GM12878 (cell line): ENCODE measurements around the gene PLA2G3.

ENCODE experiments used
- BRCA1 ChIP-seq: IDR thresholded peaks from 2 replicates; pipeline ENCODE4 v1.6.1; 2011; ENCODE audit warnings: low read depth, low read length, improper control_type of control experiment
- CBX5 ChIP-seq: sonication (generic); IDR thresholded peaks from 2 replicates; pipeline ENCODE4 v1.6.1; 2016; ENCODE audit warnings: low read depth, moderate library complexity, mild to moderate bottlenecking, inconsistent platforms
- CEBPB ChIP-seq, 2 experiments: fragments of 150-350 bp in 1 of 2; IDR thresholded peaks; 2 replicates each; pipeline ENCODE4 v1.6.1; 2012 to 2014; ENCODE audit warnings: low read depth in 2 of 2, low read length in 2 of 2, borderline replicate concordance in 1 of 2, inconsistent platforms in 1 of 2
- EP300 ChIP-seq, 2 experiments: fragments of 150-350 bp in 1 of 2; IDR thresholded peaks; 2 replicates each; pipeline ENCODE4 v1.6.1; 2011 to 2012; ENCODE audit warnings: low read depth in 2 of 2, low read length in 2 of 2, borderline replicate concordance in 1 of 2, improper control_type of control experiment in 1 of 2, inconsistent platforms in 1 of 2; ENCODE audit not compliant: control insufficient read depth in 1 of 2
- MYC ChIP-seq: IDR thresholded peaks from 2 replicates; pipeline ENCODE4 v1.6.1; 2011; ENCODE audit warnings: mild to moderate bottlenecking, low read length, moderate library complexity, inconsistent platforms; ENCODE audit not compliant: insufficient read depth, insufficient replicate concordance, insufficient read length, severe bottlenecking
- RAD21 ChIP-seq: IDR thresholded peaks from 2 replicates; pipeline ENCODE4 v1.6.1; 2011; ENCODE audit warnings: mild to moderate bottlenecking, low read depth, low read length, moderate library complexity; ENCODE audit not compliant: insufficient read depth
- TAF1 ChIP-seq: IDR thresholded peaks from 2 replicates; pipeline ENCODE4 v1.6.1; 2011; ENCODE audit warnings: mild to moderate bottlenecking, low read depth, low read length, borderline replicate concordance
- TCF7 ChIP-seq: IDR thresholded peaks from 2 replicates; pipeline ENCODE4 v1.6.1; 2014; ENCODE audit warnings: antibody characterized with exemption, borderline replicate concordance
- TF ChIP-seq, protein P1 (sequence below): IDR thresholded peaks from 2 replicates; pipeline ENCODE4 v1.6.1; 2012; ENCODE audit warnings: mild to moderate bottlenecking, low read depth, low read length
- TF ChIP-seq, protein P2 (sequence below): IDR thresholded peaks from 2 replicates; pipeline ENCODE4 v1.6.1; 2011; ENCODE audit warnings: low read depth, low read length, improper control_type of control experiment, borderline replicate concordance

DNA sequence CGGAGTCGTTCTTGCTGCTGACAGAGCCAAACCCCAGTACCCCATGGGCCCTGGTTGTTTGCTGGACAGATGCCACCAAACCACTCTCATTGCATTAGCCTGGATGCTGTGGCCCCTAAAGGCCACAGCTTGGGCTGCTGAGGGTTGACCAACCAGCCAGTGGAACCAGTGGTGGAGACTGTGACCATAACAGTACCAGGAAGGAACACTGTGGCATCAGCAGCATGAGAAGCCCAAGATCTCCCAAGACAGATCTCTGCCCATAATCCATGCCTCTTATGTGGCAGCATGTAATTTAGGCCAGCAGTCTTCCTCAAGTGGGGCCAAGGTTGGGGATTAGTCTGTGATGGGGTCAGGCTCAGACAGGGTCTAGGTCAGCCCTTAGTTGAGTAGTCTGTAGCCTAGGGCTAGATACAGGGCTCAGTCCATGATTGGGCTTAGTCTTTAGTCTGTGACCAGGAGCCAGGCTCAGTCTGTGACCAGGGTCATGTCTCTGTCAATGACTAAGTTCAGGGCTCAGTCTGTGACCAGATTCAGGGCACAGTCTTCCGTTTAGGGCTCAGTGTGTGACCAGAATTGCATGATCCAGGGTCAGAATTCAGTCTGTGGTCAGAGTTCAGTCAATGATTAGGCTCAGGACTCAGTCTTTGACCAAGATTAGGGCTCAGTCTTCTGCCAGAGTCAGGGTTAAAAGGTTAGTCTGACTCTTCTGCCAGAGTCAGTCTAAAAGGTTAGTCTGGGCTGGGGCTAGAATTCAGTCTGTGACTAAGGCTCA is 22.1 kb downstream of the PLA2G3 start:
- TF ChIP-seq TCF7 (no peak), EP300 (IDR thresholded peaks at IDR 0.05; ENCODE audit: borderline replicate concordance in 1 of 2, control insufficient read depth in 1 of 2, low read depth in 2 of 2, low read length in 2 of 2) (no peak), RAD21 (no peak), BRCA1 (no peak), TAF1 (no peak), MYC (no peak), CEBPB (IDR thresholded peaks at IDR 0.05; ENCODE audit: borderline replicate concordance in 1 of 2, low read depth in 2 of 2, low read length in 2 of 2) (no peak), CBX5 (no peak)
- TF ChIP-seq, protein P1, sequence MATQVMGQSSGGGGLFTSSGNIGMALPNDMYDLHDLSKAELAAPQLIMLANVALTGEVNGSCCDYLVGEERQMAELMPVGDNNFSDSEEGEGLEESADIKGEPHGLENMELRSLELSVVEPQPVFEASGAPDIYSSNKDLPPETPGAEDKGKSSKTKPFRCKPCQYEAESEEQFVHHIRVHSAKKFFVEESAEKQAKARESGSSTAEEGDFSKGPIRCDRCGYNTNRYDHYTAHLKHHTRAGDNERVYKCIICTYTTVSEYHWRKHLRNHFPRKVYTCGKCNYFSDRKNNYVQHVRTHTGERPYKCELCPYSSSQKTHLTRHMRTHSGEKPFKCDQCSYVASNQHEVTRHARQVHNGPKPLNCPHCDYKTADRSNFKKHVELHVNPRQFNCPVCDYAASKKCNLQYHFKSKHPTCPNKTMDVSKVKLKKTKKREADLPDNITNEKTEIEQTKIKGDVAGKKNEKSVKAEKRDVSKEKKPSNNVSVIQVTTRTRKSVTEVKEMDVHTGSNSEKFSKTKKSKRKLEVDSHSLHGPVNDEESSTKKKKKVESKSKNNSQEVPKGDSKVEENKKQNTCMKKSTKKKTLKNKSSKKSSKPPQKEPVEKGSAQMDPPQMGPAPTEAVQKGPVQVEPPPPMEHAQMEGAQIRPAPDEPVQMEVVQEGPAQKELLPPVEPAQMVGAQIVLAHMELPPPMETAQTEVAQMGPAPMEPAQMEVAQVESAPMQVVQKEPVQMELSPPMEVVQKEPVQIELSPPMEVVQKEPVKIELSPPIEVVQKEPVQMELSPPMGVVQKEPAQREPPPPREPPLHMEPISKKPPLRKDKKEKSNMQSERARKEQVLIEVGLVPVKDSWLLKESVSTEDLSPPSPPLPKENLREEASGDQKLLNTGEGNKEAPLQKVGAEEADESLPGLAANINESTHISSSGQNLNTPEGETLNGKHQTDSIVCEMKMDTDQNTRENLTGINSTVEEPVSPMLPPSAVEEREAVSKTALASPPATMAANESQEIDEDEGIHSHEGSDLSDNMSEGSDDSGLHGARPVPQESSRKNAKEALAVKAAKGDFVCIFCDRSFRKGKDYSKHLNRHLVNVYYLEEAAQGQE: no peak
- TF ChIP-seq, protein P2, sequence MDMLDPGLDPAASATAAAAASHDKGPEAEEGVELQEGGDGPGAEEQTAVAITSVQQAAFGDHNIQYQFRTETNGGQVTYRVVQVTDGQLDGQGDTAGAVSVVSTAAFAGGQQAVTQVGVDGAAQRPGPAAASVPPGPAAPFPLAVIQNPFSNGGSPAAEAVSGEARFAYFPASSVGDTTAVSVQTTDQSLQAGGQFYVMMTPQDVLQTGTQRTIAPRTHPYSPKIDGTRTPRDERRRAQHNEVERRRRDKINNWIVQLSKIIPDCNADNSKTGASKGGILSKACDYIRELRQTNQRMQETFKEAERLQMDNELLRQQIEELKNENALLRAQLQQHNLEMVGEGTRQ: no peak
